Epithelial cell of esophagus (primary cell): ENCODE results near the gene IDNK.

ENCODE experiments used
- DNase-seq: peaks from one replicate; pipeline ENCODE4 v3.0.0; 2010; ENCODE audit warnings: low read depth
- H3K4me3 ChIP-seq: 2 replicates; pipeline ENCODE4 v1.5.1; 2011; ENCODE audit warnings: mild to moderate bottlenecking, low read length, control low read depth
- TF ChIP-seq, protein P1 (sequence below): IDR thresholded peaks from 2 replicates; pipeline ENCODE4 v1.5.1; 2011; ENCODE audit warnings: low read depth, mild to moderate bottlenecking, low read length, control low read depth, inconsistent platforms; ENCODE audit not compliant: insufficient read depth; ENCODE audit errors: missing control alignments

The IDNK gene

DNA sequence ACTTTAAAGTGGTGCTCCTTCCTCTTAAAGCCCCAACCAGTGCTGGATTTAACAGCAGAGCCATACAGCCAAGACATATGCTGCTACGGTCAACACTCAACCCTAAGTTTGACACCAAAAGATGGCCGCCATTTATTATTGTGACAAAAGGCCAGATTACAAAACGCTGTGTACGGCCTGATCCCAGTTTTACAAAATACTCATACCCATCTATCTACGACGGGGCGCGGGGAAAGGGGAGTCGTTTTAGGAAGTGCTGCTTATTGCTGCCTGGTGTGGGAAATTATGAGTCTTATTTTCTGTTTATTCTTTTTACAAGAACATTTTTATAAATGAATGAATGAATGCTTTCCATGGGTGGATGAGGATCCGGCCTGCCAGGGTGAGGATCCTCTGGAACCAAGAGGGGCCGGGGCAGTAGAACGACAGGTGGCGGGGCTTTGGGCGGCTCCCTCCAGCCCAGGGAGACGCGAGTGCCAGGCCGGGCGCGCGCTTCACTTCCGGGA lies 457 bp upstream of the IDNK start:
- no peak for DNase-seq
- TF ChIP-seq, protein P1, sequence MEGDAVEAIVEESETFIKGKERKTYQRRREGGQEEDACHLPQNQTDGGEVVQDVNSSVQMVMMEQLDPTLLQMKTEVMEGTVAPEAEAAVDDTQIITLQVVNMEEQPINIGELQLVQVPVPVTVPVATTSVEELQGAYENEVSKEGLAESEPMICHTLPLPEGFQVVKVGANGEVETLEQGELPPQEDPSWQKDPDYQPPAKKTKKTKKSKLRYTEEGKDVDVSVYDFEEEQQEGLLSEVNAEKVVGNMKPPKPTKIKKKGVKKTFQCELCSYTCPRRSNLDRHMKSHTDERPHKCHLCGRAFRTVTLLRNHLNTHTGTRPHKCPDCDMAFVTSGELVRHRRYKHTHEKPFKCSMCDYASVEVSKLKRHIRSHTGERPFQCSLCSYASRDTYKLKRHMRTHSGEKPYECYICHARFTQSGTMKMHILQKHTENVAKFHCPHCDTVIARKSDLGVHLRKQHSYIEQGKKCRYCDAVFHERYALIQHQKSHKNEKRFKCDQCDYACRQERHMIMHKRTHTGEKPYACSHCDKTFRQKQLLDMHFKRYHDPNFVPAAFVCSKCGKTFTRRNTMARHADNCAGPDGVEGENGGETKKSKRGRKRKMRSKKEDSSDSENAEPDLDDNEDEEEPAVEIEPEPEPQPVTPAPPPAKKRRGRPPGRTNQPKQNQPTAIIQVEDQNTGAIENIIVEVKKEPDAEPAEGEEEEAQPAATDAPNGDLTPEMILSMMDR = no peak
- peak overlapping the region; percentile 63 for H3K4me3 ChIP-seq

DNA sequence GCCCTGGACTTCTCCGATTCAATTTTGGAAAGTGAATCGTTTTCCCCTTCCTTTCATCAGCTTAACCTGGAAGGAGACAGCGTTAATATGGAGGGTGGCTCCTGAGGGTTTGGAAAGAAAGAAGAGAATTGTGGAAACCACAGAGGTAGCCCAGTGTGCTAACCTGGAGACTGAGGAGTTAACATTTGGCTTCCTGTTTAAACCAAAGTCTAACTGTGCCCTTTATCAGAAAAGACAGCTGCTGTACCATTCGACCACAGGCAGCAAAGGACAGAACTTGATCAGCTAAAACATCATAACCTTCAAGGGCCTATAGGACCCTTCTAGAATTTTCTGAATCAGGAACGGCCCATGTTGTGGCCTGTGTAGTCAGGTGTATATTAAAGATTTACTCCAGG lies 735 bp downstream of the IDNK start:
- TF ChIP-seq, protein P1 = no peak
- H3K4me3 ChIP-seq = peak overlapping the region; percentile 63
- DNase-seq = no peak

DNA sequence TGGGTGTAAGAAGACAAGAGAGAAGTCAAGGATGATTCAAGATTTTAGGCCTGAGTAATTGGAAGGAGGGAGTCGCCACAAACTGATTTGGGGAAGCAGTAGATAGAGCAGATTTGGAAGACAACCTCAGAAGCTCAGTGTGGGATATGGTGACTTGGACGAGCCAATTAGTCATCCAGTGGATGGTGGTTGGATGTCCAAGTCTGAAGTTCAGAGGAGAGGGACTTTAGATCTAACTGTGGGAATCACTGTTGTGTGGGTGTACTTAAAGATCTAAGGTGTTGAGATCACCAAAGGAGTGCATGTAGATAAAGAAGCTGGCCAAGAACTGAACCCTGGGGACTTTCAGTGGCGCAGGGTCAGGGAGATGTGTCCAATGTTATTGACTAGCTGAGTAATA lies 2.2 kb downstream of the IDNK start:
- TF ChIP-seq, protein P1 = no peak
- no peak overlapping the region for H3K4me3 ChIP-seq
- DNase-seq = no peak

DNA sequence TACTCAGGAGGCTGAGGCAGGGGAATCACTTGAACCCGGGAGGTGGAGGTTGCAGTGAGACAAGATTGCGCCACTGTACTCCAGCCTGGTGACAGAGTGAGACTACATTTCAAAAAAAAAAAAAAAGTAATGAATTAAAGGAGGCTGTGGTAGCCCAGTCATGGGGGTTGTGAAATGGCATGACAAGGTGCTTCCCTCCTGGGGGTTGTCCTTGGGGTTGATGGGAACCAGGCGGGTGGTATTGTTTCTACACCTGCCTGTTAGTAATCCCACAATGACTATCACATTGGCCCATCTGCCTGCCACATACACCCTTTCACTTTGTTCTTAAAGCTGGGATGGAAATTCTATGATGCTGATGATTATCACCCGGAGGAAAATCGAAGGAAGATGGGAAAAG lies 5.6 kb downstream of the IDNK start:
- TF ChIP-seq, protein P1 = no peak
- peak; percentile 14 for DNase-seq
- H3K4me3 ChIP-seq = no peak overlapping the region

DNA sequence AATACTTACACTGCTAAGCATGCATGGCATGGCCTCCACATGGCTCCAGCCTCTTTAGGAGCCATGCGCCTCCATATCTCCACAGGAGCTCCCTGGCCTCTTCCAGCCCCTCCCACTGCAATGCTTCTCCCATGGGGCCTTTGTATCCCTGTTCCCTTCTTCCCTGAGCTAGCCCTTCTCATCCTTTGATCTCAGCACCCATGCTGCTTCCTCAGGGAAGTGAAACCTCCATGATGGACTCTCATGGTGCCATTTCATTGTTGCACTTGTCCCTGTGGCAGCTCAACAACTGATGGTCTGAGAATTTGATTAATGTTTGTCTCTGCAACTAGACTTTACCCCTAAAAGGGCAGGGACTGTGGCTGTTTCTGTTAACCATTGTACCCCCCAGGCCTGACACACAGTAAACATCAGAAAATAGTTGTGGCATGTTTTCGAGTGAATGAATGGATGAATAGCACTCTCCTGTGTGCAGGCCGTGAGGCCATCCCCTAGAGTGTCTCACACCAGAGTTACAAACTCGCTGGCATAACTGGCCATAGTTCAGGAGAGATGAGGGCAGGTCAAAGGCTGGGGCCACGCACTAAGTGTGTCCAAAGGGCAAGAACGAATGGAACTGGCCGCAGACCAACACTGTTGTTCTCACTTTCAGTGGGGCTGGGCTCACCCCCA lies 6.6 kb downstream of the IDNK start:
- TF ChIP-seq, protein P1 = peak; percentile 1
- H3K4me3 ChIP-seq = no peak overlapping the region
- no peak for DNase-seq

DNA sequence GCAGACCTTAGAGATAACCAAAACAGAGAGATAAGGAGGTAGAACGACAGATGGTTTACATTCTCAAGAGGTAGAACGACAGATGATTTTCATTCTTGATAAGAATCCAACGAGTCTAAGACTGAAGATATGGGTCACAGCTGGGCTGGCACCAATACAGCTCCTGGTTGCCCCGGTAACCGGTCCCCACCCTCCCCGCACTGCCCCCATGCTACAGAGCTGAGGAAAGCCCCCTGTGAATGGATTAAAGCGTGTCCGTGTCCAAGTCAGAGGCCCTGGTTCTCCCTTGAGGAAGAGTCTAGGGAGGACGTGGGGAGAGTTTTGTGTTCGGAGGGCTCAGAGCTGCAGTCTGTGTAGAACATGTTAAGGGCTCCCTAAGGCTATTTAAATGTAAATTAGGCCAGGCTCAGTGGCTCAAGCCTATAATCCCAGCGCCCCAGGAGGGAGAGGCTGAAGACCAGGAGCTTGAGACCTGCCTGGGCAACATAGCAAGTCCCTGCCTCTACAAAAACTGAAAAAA lies 8.1 kb downstream of the IDNK start:
- TF ChIP-seq, protein P1 = no peak
- no peak overlapping the region for H3K4me3 ChIP-seq
- DNase-seq = no peak

DNA sequence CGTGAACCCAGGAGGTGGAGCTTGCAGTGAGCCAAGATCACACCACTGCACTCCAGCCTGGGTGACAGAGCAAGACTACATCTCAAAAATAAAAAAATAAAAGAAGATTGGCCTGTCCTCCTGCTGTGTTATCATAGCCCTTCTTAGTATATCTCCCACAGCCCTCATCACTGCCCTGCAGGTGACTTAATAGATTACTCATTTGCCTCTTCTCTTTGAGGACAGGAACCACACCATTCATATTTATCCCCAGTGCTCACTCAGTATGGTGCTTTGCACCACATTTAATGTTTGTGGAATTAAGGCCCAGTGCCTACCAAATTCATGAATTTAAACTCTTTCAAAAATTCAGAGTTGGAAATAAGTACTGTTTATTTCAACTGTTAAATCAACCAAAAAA lies 10.3 kb downstream of the IDNK start:
- no peak for DNase-seq
- TF ChIP-seq, protein P1 = no peak
- H3K4me3 ChIP-seq = no peak overlapping the region
